GM12878 (cell line): ENCODE data around the gene ADGRV1.

Experiments
- BHLHE40 ChIP-seq, 2 experiments: fragments of 450-650 bp in 1 of 2; IDR thresholded peaks; 2 replicates each; pipeline ENCODE4 v1.6.1; 2011 to 2017; ENCODE audit warnings: low read depth in 2 of 2, borderline replicate concordance in 1 of 2, improper control_type of control experiment in 1 of 2, low read length in 1 of 2, mild to moderate bottlenecking in 1 of 2
- CREM ChIP-seq: IDR thresholded peaks from 2 replicates; pipeline ENCODE4 v1.6.1; 2014; ENCODE audit warnings: antibody characterized with exemption, low read depth
- KAT2A ChIP-seq: conservative IDR thresholded peaks from 2 replicates; pipeline ENCODE4 v1.6.1; 2011; ENCODE audit warnings: low read depth, low read length; ENCODE audit not compliant: control insufficient read depth
- TF ChIP-seq, protein P1 (sequence below): IDR thresholded peaks from 2 replicates; pipeline ENCODE4 v1.6.1; 2012; ENCODE audit warnings: low read depth, low read length, improper control_type of control experiment

DNA sequence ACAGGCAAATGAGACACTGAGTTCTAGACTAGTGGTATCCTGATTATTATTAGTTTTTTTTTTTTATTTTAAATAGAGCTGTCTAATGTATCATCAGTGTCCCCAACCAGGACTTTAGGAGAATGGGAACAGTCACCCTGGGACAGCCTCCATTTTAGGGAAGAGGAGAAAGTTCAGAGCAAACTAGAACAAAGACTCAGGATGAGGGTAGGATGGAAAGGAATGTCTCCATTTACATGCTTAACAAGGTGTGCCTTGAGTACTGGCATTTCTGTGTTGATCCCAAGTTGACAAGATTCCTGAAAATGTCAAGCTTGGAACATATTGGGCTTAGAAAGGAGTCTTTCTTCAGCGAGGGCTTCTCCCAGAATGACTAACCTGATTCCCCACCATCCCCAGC, 601.0 kb downstream of the ADGRV1 start:
- TF ChIP-seq BHLHE40 (IDR thresholded peaks at IDR 0.05; ENCODE audit: borderline replicate concordance in 1 of 2, low read depth in 2 of 2, low read length in 1 of 2) (no peak), CREM (no peak), KAT2A (no peak)
- TF ChIP-seq, protein P1, sequence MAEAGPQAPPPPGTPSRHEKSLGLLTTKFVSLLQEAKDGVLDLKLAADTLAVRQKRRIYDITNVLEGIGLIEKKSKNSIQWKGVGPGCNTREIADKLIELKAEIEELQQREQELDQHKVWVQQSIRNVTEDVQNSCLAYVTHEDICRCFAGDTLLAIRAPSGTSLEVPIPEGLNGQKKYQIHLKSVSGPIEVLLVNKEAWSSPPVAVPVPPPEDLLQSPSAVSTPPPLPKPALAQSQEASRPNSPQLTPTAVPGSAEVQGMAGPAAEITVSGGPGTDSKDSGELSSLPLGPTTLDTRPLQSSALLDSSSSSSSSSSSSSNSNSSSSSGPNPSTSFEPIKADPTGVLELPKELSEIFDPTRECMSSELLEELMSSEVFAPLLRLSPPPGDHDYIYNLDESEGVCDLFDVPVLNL, result no peak
